NCI-H748 treated with DMSO at 0.1 percent for 48 hours (cell line): ENCODE data around the gene NOL4L.

Experiments
- DNase-seq: peaks from one replicate; lab custom pipeline; 2025; lab: John Stamatoyannopoulos, UW

Gene NOL4L

GRCh38 chr20:32560989-32561830, 23.9 kb downstream of the NOL4L start:
- DNase-seq = no peak

GRCh38 chr20:32560482-32560988, 24.6 kb downstream of the NOL4L start:
- no peak for DNase-seq

DNA sequence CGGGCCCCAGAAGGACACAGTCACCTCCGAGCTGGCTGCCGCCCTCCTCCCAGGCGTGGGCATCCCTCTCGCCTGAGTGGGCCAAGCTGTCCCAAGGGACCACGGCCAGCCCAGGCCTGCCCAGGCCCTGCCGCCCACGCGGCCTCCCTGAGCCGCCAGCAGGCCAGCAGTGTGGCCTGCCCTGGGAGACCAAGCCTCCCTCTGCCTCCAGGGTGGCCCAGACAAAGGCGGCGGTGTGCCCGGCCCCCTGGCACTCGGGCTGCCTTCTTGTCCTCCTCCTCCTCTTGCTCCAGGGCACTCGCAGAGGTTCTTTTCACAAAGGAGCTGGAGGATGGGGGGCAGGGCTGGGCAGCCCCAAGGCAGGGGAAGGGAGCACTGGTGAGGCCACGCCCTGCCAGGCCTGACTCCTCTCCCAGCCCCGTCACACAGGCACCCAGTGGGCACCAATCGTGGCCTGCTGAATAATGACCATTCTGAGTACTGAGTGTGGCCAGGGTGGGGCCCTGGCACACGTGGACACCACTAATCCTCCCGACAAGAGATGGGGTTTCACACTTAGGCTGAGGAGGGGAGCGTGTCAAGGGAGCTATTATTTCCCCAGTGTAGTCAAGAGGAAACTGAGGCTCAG, 25.3 kb downstream of the NOL4L start:
- no peak for DNase-seq

- no peak for DNase-seq
Observed at GRCh38 chr20:32559205-32559752, 25.9 kb downstream of the NOL4L start.

GRCh38 chr20:32558526-32558925, 26.6 kb downstream of the NOL4L start:
- no peak for DNase-seq

DNA sequence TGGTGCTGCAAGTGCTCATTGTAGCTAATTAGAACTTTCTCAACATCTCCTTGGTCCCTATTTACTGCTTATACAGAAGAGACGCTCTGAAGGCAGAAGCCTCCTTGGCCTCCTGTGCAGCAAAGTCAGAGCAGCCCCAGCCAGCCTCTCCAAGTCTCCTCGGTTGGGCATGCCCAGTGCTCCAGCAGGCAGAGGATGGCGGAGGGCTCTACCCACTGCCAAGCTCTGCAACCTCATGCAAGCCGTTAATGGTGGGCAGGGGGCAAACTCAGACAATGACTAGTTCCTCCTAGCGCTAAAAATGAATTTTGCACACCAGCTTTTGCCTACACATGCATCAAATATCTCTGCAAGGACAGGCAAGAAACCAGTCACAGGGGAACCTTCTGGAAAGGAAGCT, 27.8 kb downstream of the NOL4L start:
- no peak for DNase-seq

DNA sequence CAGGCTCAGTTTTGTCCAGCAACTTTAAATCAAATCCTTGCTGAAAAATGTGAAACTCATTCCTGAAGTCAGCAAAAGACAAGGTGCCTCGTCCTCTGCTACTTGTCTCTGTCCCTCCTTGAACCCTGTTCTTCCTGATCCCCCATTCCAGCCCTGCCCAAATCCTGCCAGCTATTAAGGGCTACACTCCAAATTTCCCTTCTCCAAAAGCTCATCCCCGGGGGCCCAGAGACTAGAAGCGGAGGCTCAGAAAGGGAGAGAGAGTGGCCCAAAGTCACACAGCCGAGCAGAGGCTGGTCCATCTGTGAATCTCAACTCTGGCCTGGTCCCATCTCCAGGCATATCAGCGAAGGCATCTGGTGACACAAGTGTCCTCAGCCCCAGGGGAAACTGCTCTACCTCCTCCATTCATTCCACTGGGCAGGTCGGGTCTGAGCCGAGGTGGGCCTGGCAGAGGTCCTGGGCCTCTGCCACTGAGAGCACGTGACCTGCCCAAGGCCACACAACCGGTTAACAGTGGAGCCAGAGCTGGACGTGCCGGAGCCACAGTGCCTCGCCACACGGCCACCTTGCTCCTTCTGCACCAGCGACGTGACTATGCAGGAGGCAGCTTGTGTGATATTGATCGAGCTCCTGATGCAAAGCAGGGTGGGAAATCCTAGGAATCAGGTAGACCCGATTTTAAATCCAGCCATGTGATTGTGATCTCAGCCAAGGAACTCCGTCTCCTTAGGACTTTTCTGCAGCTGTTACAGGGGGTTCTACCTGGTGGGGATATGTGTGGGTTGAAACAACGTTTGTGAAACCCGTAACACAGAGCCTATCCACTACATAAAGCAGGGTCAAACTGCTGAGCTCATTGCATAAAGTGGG, 28.6 kb downstream of the NOL4L start:
- DNase-seq = no peak

DNA sequence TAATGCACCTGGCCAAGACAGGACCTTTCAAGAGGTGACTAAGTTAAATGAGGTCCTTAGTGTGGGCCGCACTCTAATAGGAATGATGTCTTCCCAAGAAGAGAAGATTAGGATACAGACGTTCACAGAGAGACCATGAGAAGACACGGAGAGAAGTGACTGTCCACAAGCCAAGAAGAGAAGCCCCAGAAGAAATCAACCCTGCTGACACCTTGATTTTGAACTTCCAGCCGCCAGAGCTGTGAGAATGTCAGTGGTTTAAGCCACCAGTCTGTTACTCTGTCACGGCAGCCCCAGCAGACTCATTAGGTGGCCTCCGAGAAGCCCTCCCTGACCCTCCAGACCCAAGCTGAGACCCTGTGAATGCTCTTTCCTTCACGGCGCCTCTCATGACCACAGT, 29.5 kb downstream of the NOL4L start:
- DNase-seq = no peak

GRCh38 chr20:32554965-32555289, 30.2 kb downstream of the NOL4L start:
- no peak for DNase-seq

- DNase-seq = no peak
Observed at GRCh38 chr20:32553618-32554017, 31.5 kb downstream of the NOL4L start.

DNA sequence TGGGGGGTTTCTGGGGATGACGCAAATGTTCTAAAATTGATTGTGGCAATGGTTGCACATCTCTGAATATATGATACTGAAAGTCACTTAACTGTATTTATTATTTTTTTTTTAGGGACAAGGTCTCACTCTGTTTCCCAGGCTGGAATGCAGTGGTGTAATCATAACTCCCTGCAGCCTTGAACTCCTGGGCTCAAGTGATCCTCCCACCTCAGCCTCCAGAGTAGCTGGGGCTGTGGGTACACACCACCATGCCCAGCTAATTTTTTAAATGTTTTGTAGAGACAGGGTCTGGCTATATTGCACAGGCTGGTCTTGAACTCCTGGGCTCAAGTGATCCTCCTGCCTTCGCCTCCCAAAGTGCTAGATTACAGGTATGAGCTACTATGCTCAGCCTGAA, 33.4 kb downstream of the NOL4L start:
- DNase-seq = no peak

DNA sequence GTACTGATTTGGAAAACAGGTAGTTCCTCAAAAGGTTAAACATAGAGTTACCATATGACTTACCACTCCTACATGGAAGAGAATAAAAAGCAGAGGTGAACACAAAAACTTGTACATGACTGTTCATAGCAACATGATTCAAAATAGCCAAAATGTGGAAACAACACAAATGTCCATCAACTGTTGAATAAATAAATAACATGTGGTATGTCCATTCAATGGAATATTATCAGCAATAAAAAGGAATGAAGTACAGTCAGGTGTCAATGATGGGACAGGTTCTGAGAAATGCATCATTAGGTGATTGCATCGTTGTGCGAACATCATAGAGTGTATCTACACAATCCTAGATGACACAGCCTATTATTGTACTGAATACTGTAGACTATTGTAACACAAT, 35.3 kb downstream of the NOL4L start:
- DNase-seq = no peak

- no peak for DNase-seq
Observed at GRCh38 chr20:32547753-32548034, 37.4 kb downstream of the NOL4L start.

DNA sequence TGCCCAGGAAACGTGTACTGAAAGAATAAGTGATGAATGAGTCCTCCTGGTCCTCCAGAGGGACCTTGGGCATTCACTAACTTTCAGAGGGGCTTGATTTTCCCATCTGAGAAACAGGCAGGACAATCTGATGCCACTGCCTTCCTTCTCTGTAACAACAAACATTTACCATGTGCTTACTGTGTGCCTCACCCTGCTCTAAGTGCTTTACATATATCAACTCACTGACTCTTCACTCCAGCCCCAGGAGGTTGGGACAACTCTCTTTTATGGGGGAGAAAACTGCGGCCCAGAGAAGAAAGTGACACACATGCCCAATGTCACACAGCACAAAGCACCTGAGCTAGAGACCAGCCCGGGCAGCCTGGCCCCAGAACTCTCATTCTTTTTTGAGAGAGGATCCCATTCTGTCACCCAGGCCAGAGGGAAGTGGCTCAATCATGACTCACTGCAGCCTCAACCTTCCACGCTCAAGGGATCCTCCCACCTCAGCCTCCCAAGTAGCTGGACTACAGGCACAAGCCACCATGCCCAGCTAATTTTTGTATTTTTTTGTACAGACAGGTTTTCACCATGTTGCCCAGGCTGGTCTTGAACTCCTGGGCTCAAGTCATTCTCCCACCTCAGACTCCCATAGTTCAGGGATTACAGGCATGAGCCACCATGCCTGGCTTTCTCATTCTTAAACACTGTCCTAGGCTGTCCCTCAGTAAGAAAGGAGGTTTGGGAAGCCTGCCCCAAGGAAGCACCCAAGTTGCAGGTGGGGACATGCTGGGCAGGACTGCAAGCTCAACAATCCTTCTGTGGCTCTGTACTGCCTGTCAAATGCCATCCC, 38.0 kb downstream of the NOL4L start:
- DNase-seq = no peak

DNA sequence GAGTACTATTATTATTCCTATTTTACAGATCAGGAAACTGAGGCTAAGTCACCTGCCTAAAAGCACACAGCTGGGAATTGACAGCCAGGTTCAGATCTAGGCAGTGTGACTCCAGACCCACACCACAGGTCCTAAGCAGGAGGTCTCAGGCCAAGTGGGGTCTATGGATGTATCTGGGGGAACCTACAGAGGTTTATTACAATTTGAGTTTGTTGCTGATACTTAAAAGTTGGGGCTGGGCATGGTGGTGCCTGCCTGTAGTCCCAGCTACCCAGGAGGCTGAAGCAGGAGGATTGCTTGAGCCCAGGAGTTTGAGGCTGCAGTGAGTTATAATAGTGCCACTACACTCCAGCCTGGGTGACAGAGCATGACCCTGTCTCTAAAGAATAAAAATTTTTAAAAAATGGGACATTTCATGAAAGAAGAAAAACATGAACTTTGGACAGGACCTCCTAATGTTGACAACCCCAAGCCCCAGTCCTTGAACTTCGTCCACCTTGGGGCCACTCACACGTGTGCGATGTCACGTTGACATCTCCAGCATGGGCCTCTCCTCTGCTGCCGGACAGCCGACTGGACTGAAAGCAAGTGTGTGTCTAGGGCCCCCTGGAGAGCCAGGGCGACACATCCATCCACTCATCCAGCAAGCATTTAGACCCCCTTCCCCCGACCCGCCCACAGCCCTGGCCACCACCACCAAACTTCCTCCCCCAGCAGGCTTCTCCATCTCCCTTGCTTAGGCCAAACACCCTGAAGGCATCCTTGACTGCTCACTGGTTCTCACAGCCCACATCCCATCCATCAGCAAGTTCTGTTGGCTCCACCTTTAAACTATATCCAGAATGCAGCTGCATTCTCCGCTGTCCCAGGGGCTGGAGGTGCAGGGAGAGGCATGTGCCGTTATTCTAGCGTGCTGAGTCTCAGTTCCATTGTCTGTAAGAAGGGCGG, 40.0 kb downstream of the NOL4L start:
- DNase-seq = no peak

GRCh38 chr20:32544260-32544722, 40.8 kb downstream of the NOL4L start:
- no peak for DNase-seq

DNA sequence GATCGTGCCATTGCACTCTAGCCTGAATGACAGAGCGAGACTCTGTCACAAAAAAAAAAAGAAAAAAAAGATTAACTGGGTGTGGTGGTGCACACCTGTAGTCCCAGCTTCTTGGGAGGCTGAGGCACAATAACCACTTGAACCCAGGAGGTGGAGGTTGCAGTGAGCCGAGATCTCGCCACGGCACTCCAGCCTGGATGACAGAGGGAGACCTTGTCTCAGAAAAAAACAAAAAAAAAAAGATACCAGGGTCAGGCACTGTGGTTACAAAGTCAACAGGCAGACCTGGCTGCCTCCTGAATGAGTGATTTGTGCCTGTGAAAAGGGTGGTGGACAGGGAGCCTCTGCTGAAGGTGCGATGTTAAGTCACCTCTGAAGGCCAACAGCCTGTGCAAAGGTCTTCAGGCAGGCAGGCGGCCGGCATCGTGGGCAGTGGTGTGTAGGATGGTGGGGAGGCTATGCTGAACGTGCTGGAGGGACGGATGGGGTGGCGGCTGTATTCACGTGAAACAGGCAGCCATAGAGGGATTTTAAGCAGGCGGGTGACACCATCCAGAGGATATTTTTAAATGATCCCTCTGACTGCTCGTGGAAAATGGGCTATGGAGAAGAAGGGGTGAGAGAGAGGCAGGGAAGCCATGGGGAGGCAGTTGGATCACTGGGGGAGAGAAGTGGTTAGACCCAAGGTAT, 41.4 kb downstream of the NOL4L start:
- DNase-seq = no peak

DNA sequence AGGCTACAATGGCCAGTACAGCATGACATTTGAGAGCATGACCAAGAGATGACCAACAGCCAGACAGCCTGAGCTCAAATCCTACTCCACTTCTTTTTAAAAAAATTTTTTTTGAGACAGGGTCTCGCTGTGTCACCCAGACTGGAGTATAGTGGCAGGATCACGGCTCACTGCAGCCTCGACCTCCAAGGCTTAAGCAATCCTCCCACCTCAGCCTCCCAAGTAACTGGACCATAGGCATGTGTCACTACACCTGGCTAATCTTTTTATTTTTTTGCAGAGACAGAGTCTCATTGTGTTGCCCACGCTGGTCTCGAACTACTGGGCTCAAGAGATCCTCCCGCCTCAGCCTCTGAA, 42.9 kb downstream of the NOL4L start:
- DNase-seq = no peak

GRCh38 chr20:32541323-32542258, 43.5 kb downstream of the NOL4L start:
- no peak for DNase-seq
